GM23338 (cell line): Measurements from ENCODE around the gene GPA33. TPM values are rescaled to one million over a fixed set of nuclear protein-coding genes. Genes with fewer than 3 reads are reported as not detected.

Source experiments
- ATAC-seq: fragments of 200-7000 bp; cut with Tn5 transposase; 3 replicates; pipeline ENCODE4 v1.9.1; 2020
- DNase-seq: peaks from one replicate; pipeline ENCODE4 v3.0.0-alpha.2; 2015; ENCODE audit warnings: low spot score
- H2AFZ ChIP-seq: fragments of 200-600 bp; sonication (generic); 2 replicates; pipeline ENCODE4 v1.8.0; 2016; ENCODE audit warnings: antibody characterized with exemption, mild to moderate bottlenecking, moderate library complexity
- H3F3A ChIP-seq: fragments of 200-600 bp; sonication (generic); replicated peaks from 2 replicates; pipeline ENCODE4 v1.8.0; 2017; ENCODE audit warnings: antibody characterized with exemption, mixed run types, low read depth
- H3K27ac ChIP-seq: fragments of 200-600 bp; sonication (generic); 2 replicates; pipeline ENCODE4 v1.6.1; 2016; ENCODE audit warnings: low read depth
- H3K27me3 ChIP-seq: fragments of 200-600 bp; sonication (generic); 2 replicates; pipeline ENCODE4 v1.8.0; 2016; ENCODE audit warnings: mild to moderate bottlenecking, mixed run types, moderate library complexity; ENCODE audit not compliant: insufficient read depth
- H3K36me3 ChIP-seq: fragments of 200-600 bp; sonication (generic); 2 replicates; pipeline ENCODE4 v1.8.0; 2016; ENCODE audit warnings: mild to moderate bottlenecking; ENCODE audit not compliant: insufficient read depth
- H3K4me1 ChIP-seq: fragments of 200-600 bp; sonication (generic); 2 replicates; pipeline ENCODE4 v1.8.0; 2016; ENCODE audit warnings: mild to moderate bottlenecking, moderate library complexity; ENCODE audit not compliant: insufficient read depth
- H3K4me2 ChIP-seq: fragments of 200-600 bp; sonication (generic); 2 replicates; pipeline ENCODE4 v1.7.1; 2017; ENCODE audit warnings: mixed run types
- H3K4me3 ChIP-seq: fragments of 200-600 bp; sonication (generic); 2 replicates; pipeline ENCODE4 v1.6.1; 2016; ENCODE audit warnings: mixed run types
- H3K79me2 ChIP-seq: fragments of 200-600 bp; sonication (generic); replicated peaks from 2 replicates; pipeline ENCODE4 v1.8.0; 2017; ENCODE audit warnings: mild to moderate bottlenecking; ENCODE audit not compliant: insufficient read depth
- H3K9me2 ChIP-seq: fragments of 200-600 bp; sonication (generic); 2 replicates; pipeline ENCODE4 v1.8.0; 2017; ENCODE audit not compliant: insufficient read depth
- H4K20me1 ChIP-seq: fragments of 200-600 bp; sonication (generic); replicated peaks from 2 replicates; pipeline ENCODE4 v1.8.0; 2017; ENCODE audit warnings: mild to moderate bottlenecking; ENCODE audit not compliant: insufficient read depth
- H3K27ac Mint-ChIP-seq: 2 replicates; pipeline ENCODE4 v1.8.0; 2020; ENCODE audit warnings: inconsistent platforms, mild to moderate bottlenecking, moderate library complexity, mixed read lengths
- H3K27me3 Mint-ChIP-seq: 3 replicates; pipeline ENCODE4 v1.8.0; 2022; ENCODE audit warnings: low read depth, mild to moderate bottlenecking, moderate library complexity, mixed read lengths, inconsistent platforms; ENCODE audit not compliant: insufficient read depth, poor library complexity
- H3K36me3 Mint-ChIP-seq: 3 replicates; pipeline ENCODE4 v1.8.0; 2021; ENCODE audit warnings: low read depth, mild to moderate bottlenecking, inconsistent platforms, moderate library complexity, mixed read lengths
- H3K4me1 Mint-ChIP-seq: 3 replicates; pipeline ENCODE4 v1.8.0; 2020; ENCODE audit warnings: mild to moderate bottlenecking, inconsistent platforms, mixed read lengths
- H3K4me3 Mint-ChIP-seq: 3 replicates; pipeline ENCODE4 v1.8.0; 2021; ENCODE audit warnings: moderate library complexity, mild to moderate bottlenecking, inconsistent platforms, mixed read lengths
- H3K9me3 Mint-ChIP-seq: 3 replicates; pipeline ENCODE4 v1.8.0; 2020; ENCODE audit warnings: moderate library complexity, mild to moderate bottlenecking, inconsistent platforms, mixed read lengths
- ETS1 ChIP-seq: IDR thresholded peaks from 2 replicates; pipeline ENCODE4 v1.6.1; 2016; ENCODE audit warnings: antibody characterized with exemption
- JUNB ChIP-seq: IDR thresholded peaks from one replicate; pipeline ENCODE4 v1.6.1; 2016; ENCODE audit warnings: antibody characterized with exemption; ENCODE audit not compliant: unreplicated experiment
- POLR2AphosphoS5 ChIP-seq: IDR thresholded peaks from 2 replicates; pipeline ENCODE4 v1.6.1; 2016; ENCODE audit warnings: antibody characterized with exemption, low read depth
- REST ChIP-seq: IDR thresholded peaks from one replicate; pipeline ENCODE4 v1.6.1; 2018; ENCODE audit warnings: antibody characterized with exemption; ENCODE audit not compliant: unreplicated experiment
- STAT1 ChIP-seq: IDR thresholded peaks from one replicate; pipeline ENCODE4 v1.6.1; 2016; ENCODE audit warnings: antibody characterized with exemption; ENCODE audit not compliant: unreplicated experiment
- ZNF114 ChIP-seq: fragments of 250-450 bp; sonication (Bioruptor Pico); IDR thresholded peaks from 2 replicates; pipeline ENCODE4 v1.5.0; 2020; ENCODE audit warnings: mild to moderate bottlenecking, moderate library complexity
- ZNF331 ChIP-seq: fragments of 250-450 bp; sonication (Bioruptor Pico); IDR thresholded peaks from 2 replicates; pipeline ENCODE4 v1.5.0; 2020; ENCODE audit warnings: low read depth, mild to moderate bottlenecking, moderate library complexity
- polyA plus RNA-seq: library from polyadenylated mRNA; unstranded; fragments of >200 nt; fragmentation: Nextera tagmentation; extraction: Ambion mirVana; gene quantifications from 2 replicates; pipeline ENCODE4 v1.2.1, GENCODE V29; 2016
- total RNA-seq: library from RNA; depleted of rRNA; stranded (reverse); fragments of >200 nt; shearing (Covaris generic); gene quantifications from 2 replicates; pipeline ENCODE4 v1.2.3, GENCODE V29; 2014
- TF ChIP-seq, protein P1 (sequence below): fragments of 250-450 bp; sonication (Bioruptor Pico); IDR thresholded peaks from 2 replicates; pipeline ENCODE4 v1.5.0; 2020; ENCODE audit warnings: mild to moderate bottlenecking, moderate library complexity

The GPA33 gene
- total and polyA plus RNA-seq, 2 experiments from 2014 or later: 0.10 to 0.28 TPM

- Histone ChIP-seq H3K27ac (no peak overlapping the region), H4K20me1 (no peaks in the 10 kb centered on the region), H3K79me2 (no peaks in the 10 kb centered on the region), H3K4me2 (no peak overlapping the region), H3K36me3 (no peaks in the 10 kb centered on the region), H3K4me1 (peaks cover 26% of the 10 kb centered on the region), H3K4me3 (no peak overlapping the region), H2AFZ (no peak overlapping the region), H3K9me2 (peaks cover 3% of the 10 kb centered on the region; the same call in 1 of the 2 replicates), H3F3A (no peaks in the 10 kb centered on the region), H3K27me3 (no peaks in the 10 kb centered on the region)
- H3K27ac Mint-ChIP-seq: no peak overlapping the region
- ATAC-seq (no peak), DNase-seq (no peak)
- TF ChIP-seq POLR2AphosphoS5 (no peak), STAT1 (no peak), JUNB (no peak), REST (no peak), ZNF114 (CRISPR knock-in tag) (no peak), ETS1 (no peak), ZNF331 (CRISPR knock-in tag) (no peak)
- TF ChIP-seq, protein P1, sequence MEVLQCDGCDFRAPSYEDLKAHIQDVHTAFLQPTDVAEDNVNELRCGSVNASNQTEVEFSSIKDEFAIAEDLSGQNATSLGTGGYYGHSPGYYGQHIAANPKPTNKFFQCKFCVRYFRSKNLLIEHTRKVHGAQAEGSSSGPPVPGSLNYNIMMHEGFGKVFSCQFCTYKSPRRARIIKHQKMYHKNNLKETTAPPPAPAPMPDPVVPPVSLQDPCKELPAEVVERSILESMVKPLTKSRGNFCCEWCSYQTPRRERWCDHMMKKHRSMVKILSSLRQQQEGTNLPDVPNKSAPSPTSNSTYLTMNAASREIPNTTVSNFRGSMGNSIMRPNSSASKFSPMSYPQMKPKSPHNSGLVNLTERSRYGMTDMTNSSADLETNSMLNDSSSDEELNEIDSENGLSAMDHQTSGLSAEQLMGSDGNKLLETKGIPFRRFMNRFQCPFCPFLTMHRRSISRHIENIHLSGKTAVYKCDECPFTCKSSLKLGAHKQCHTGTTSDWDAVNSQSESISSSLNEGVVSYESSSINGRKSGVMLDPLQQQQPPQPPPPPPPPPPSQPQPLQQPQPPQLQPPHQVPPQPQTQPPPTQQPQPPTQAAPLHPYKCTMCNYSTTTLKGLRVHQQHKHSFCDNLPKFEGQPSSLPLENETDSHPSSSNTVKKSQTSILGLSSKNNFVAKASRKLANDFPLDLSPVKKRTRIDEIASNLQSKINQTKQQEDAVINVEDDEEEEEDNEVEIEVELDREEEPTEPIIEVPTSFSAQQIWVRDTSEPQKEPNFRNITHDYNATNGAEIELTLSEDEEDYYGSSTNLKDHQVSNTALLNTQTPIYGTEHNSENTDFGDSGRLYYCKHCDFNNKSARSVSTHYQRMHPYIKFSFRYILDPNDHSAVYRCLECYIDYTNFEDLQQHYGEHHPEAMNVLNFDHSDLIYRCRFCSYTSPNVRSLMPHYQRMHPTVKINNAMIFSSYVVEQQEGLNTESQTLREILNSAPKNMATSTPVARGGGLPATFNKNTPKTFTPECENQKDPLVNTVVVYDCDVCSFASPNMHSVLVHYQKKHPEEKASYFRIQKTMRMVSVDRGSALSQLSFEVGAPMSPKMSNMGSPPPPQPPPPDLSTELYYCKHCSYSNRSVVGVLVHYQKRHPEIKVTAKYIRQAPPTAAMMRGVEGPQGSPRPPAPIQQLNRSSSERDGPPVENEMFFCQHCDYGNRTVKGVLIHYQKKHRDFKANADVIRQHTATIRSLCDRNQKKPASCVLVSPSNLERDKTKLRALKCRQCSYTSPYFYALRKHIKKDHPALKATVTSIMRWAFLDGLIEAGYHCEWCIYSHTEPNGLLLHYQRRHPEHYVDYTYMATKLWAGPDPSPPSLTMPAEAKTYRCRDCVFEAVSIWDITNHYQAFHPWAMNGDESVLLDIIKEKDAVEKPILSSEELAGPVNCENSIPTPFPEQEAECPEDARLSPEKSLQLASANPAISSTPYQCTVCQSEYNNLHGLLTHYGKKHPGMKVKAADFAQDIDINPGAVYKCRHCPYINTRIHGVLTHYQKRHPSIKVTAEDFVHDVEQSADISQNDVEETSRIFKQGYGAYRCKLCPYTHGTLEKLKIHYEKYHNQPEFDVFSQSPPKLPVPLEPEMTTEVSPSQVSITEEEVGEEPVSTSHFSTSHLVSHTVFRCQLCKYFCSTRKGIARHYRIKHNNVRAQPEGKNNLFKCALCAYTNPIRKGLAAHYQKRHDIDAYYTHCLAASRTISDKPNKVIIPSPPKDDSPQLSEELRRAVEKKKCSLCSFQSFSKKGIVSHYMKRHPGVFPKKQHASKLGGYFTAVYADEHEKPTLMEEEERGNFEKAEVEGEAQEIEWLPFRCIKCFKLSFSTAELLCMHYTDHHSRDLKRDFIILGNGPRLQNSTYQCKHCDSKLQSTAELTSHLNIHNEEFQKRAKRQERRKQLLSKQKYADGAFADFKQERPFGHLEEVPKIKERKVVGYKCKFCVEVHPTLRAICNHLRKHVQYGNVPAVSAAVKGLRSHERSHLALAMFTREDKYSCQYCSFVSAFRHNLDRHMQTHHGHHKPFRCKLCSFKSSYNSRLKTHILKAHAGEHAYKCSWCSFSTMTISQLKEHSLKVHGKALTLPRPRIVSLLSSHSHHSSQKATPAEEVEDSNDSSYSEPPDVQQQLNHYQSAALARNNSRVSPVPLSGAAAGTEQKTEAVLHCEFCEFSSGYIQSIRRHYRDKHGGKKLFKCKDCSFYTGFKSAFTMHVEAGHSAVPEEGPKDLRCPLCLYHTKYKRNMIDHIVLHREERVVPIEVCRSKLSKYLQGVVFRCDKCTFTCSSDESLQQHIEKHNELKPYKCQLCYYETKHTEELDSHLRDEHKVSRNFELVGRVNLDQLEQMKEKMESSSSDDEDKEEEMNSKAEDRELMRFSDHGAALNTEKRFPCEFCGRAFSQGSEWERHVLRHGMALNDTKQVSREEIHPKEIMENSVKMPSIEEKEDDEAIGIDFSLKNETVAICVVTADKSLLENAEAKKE (CRISPR knock-in tag): no peak
- peaks cover 5% of the 10 kb centered on the region; the same call in 1 of the 3 replicates for H3K36me3 Mint-ChIP-seq
- H3K27me3 Mint-ChIP-seq: peaks cover 6% of the 10 kb centered on the region
- H3K4me3 Mint-ChIP-seq: no peak overlapping the region
- H3K4me1 Mint-ChIP-seq: peaks cover 25% of the 10 kb centered on the region
- peaks cover 4% of the 10 kb centered on the region; the same call in 2 of the 3 replicates for H3K9me3 Mint-ChIP-seq
Measured at GRCh38 chr1:167132301-167133010, 42.3 kb upstream of the GPA33 start.
